Measurements from ENCODE around the gene AGAP1.
"Not testable (repeated sequence)": the region's sequence is repeated elsewhere in the genome, so short reads cannot be mapped to it uniquely, and the experiment has no call there.

The AGAP1 gene

DNA sequence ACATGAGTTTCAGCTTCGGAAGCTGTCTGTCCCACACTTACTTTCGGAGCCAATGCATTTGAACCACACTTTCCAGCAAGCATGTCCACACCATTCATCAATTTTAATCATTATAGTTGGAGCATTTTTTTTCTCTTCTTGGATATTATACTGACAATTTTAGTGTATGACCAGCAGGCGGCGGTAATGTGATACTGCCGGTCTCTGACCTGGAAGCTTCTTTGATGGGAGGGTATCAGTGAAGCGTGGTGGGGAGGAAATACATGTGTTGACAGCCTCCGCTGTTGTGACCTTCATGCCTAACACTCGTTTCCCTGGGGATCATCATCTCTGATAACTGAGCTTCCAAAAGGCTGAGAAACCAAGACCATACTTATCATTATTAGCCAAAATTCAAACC lies 442.6 kb downstream of the AGAP1 start:
- DNase-seq: no peak

DNA sequence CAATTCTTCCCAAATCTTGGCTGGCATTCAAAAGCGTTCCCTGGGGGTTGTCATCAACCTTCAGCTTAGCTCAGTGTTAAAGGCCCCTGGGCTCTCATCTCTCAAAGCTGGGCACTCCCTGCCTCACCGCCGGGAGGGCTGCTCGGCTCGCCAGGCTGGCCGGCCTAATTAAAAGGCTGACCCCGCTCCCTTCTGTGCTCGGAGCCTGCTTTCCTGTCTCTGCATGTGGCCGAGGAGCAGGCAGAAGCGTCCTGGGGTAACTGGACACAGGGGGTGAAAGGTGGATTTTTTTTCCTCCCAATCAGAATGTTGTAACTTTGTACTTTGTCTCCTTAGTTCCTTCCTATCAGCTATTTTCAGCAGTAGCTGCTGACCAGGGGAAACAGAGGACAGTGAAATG lies 443.2 kb downstream of the AGAP1 start:
- no peak for DNase-seq

DNA sequence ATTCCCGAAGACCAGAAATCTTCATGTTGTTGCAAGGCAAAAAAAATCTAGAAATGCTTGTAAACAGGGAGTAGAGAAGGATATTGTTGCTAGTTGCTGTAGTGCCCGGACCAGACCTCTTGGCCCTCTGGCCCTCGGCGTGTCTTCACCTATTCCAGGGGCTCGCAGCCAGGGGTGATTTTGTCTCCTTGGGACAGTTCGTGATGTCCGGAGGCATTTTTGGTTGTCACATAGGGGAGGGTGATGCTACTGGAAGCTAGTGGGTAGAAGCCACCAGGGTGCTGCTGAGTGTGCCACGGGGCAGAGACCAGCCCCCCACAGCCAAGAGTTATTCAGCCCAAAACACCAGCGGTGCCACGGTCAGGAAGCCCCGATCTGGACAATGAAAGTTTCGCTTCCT lies 443.7 kb downstream of the AGAP1 start:
- no peak for DNase-seq

DNA sequence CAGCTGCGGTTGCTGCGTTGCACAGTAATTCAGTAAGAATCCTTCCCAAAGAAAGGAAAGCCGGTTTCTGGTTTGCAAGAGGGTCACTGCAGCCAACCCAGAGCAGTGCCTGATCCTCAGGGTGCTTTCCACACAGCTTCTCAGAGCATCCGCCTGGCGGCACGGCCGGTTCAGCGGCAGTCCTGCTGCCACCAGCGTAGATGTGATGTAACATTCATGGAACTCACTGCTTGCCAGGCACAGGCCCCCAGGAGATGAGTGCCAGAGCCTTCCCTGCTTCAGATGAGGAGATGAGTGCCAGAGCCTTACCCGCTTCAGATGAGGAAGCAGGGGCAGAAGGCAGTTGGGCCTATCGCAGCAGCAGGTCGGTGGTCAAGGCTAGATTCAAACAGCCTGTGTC lies 444.1 kb downstream of the AGAP1 start:
- no peak for DNase-seq

DNA sequence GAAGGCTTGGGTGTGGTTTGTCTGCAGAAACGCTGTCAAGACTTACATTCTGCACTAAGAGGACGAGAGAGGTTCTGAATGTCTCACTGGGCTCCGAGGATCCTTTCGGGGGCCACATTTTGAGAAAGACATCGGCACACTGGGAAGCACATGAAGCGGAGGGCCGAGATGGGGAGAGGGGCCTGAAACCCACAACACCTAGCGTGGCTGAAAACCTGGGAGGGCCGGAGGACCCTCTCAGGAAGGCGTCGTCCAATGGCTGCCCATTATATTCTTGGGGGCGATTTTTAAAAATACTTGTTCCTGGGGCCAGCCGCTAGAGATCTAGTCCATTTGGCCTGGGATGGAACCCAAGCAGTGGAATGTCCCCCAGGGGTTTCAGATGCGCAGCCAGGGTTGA lies 444.8 kb downstream of the AGAP1 start:
- DNase-seq: no peak

DNA sequence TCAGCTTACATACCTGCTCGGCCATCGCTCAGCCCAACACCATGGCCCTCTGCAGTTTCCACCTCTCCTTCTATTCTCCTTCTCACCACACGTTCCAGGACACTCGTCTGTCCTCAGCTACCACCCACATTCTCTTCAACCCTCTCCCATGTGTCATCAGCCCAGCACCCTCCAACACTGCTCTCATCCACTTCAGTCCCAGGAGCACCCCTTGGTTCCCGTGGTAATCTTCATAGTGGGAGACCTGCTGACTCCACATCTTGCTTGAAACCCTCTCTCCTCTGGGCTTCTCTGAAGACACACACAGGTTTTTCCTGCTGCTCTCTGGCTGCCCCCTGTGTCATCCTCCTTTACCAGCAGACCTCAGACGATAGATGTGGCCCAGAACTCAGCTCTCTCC lies 445.6 kb downstream of the AGAP1 start:
- DNase-seq: no peak

DNA sequence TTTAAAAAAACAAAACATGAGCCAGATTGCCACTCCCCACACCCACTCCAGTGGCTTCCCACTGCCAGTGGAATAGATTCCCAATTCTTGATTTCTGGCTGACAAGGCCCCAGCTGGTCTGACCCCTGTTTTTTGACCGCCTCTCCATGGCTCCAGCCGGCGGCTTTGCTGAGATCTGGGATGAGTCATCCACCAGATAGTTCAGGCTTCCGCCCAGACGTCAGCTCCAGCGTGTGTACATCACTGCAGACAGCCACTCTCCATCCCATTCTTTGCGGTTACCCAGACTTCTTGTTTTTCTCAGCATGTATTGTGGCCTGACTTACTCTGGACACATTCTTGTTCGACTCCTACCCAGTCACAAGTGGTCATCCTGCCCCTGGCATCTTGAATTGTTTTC lies 446.5 kb downstream of the AGAP1 start:
- no peak for DNase-seq

DNA sequence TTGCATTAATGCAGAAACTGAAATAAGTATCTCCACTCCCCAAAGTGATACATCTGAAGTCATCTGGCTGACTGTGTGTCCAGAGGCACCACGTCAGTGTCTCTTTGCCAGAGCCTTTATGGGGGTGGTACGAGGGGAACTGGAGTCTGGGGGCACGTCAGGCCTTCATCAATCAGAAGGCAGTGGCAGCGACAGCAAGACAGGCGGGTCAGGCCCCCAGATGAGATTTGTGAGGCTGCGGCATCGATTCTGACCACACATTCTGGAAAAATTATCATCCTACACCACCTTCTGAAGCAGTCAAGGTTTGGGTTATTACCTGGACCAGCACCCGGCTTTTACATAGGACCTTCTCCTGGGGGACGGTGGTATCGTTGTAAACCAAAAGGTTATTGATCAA lies 450.7 kb downstream of the AGAP1 start:
- no peak for DNase-seq

DNA sequence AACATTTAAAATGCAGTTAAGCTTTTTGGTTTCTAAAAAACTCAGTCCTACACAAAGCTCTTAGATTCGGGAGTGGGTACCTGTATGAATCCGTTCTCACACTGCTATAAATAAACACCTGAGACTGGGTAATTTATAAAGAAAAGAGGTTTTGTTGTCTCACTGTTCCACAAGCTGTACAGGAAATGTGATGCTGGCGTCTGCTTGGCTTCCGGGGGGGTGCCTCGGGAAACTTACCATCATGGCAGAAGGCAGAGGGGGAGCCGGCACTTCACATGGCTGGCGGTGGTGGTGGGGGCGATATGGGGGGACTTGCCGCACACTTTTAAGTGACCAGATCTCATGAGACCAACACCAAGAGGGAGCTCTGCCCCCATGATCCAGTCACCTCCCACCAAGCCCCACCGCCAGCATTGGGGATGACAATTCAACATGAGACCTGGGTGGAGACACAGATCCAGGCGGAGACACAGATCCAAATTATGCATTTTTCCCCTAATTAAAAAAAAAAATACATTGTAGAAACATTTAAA lies 451.8 kb downstream of the AGAP1 start:
- peak; percentile 8 for DNase-seq

DNA sequence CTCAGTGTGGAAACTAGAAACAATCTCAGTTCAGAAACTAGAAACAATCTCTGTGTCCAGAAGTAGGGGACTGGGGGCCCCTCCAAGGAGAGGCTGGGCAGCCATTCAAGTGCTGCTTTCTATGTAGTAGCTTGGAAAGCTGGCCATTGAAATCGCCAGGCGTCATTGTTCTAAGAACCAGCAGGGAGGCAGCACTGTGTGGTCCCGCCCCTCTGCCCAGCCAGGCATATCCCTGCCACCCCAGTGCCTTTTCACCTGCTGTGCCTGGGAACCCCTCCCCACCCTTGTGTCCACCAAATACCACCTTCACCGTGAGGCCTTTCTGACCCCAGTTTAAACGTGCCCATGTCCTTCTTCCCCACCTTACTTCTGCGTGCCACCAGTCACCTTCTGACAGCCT lies 452.7 kb downstream of the AGAP1 start:
- no peak for DNase-seq

DNA sequence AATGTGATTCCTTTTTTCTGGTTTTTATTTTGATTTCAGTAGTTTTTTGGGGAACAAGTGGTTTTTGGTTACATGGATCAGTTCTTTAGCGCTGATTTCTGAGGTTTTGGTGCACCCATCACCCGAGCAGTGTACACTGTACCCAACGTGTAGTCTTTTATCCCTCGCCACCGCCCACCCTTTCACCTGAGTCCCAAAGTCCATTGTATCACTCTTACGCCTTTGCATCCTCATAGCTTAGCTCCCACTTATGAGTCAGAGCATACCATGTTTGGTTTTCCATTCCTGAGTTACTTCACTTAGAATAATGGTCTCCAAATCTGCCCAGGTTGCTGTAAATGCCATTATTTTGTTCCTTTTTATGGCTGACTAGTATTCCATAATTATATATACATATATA lies 453.2 kb downstream of the AGAP1 start:
- not testable (repeated sequence) for DNase-seq

DNA sequence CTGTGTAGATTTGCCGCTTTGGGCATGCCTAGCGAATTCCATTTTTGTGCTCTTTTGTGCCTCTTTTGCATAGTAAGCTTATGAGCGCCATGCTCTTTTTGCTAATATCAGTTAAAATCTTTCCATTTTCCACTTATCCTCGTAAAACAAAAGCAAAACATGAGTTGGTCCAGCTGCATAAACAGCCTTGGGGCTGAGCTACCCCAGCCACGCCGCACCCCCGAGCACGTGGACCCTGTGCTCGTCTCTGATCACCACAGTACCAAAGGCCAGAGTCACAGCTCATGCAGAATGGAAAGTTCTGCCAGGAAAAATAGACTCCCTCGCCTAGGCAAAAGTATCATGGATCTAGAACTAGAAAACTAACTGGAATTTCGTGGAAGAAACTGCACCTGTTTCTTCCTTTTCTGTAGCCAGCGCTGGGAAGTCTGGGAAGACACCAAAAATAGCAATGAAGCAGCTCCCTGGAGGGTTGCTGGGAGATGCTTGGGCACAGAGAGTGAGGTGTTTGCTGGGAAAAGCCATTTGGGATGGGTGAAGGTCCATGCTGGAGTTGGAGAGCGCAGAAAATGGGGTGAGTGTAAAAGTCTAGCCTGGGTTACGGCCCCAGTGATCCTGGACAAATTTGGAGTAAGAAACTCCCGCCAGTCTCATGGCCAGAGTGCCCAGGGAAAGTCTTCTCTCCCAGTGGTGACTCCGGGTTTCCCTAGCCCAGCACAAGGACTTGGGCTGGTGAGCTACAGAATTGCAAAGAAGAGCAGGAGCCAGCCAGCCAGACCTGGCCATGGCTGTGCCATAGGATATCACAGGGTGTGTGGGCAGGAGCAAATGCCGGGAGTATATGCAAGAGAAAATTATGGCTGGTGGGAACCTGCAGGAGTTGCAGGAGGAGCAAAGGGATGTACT lies 456.0 kb downstream of the AGAP1 start:
- no peak for DNase-seq

DNA sequence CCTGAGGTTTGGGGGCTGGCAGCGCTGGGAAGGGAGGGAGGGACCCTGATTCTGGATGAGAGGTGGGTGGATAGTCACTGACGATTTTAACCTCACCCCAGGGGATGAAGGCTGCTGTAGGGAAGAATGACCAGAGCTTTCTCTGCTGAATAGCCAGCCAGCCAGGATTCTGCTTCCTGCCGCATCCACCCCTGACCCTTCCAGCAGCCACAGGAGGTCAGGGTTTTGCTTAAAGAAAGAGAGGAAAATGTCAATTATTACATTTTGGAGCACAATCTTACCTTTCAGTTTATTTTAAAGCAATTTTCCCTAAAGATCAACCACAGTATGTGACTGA lies 456.6 kb downstream of the AGAP1 start:
- DNase-seq: no peak

DNA sequence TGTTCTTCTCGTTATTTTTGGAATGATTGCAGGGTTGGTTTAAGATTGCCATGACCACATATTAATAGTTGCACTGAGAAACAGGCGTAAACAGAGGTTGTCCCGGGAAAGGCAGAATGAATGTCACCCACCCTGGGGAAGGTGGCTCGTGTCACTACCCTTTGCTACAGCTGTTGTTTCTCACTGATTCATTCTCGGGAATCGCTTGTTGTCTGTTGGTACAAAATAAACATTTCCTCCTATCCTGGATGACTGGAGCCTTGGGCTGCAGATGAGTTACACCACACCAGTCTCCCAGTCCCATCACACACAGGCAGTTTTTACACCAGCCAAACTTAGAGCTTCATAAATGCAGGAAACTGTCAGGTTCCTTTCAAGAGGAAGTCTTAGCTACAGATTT lies 457.6 kb downstream of the AGAP1 start:
- no peak for DNase-seq

DNA sequence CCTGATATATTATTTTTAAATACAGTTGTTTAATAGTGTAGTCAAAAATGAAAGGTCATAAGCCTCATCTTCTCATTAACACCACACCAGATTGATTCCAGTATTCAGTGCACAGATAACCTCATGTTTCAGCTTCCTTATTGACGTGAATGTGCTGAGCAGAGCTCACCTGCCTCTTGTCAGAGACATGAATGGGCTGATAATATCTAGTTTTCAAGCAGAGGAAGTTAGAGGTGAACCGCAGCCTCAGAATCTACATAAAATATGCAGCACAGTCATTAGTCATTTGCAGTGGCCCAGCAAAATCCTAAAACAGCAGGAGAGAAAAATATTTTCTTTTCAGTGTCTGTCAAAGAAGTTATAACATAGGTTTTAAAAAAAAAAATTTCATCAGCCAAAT lies 458.1 kb downstream of the AGAP1 start:
- DNase-seq: no peak

DNA sequence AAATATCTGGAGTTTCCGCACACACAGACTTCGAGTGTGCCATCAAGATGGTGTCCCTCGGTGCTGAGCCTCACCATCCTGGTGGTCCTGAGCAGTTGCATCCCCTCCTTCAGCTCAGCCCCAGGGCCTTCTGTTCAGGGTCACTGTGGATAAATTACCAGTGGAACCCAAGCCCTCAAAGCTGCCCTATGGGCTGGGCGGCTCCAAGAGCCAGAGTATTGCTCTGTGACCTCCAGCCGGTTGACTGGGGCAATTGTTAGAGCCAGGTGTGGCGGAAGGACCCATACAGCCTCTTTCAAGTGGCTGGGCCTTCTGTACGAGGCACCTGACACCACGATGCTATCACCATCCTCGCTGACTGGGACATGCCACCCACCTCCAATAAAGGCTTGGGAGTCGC lies 458.9 kb downstream of the AGAP1 start:
- no peak for DNase-seq

DNA sequence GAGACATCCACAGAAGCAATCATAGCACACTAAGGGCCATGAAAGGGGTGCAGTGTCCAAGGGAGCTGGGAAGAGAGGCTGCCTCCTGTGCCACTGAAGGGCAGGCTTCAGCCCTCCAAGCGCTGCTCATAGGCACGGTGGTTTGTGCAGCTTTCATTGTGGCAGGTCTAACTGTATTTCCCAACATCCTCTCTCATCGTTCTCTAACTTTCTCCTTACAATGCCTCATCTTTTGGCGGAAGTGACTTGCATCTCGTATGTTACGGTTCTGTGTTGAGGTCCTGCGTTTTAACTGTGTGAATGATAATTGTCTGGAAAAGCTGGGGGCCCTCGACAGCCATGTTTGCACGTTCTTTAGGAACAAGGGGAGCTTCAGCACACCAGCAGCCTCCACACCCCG lies 460.4 kb downstream of the AGAP1 start:
- DNase-seq: no peak

DNA sequence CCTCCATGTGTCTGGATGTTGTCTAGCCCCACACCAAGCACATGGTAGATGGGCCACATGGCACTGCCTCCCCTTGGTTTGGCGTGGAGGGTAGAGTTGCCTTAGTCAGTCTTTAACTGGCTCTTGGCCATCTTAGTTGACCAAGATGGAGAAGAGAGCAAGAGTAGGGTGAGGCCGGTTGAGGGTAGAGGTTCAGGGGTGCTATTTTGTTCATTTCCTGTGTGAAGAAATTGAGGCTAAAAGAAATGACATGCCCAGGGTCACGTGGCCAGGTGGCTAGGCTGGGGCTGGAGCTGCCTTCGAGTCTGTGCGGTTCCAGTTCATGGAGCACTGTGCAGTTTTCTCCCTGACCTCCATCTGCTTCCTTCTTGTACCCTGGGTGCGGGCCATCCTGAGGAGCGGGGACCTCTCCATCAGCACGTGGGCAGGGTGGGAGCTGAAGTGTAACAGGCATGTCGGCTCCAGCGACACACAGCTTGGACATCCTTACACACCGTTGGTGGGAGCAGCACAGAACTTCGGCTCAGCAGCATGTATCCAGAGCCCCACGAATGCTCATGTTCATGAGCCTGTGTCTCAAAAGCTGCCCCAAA lies 461.1 kb downstream of the AGAP1 start:
- DNase-seq: no peak

DNA sequence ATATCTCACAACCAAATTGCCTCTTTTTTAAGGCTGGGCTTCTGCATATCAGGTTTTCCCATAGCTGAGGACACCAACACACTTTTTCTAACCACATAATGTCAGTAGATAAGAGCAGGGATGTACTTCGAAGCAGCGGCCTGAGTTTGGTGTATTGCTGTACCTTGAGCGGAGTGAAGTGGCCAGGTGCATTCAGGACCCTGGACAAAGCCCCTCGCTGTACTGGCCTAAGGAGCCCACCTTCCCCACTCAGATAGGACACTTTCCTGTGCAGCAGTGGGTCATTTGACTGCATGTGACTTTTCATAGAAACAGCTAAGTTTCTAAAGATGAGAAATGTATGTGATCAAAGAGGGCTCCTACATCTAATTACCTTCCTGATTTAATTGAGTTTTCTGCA lies 461.8 kb downstream of the AGAP1 start:
- no peak for DNase-seq

DNA sequence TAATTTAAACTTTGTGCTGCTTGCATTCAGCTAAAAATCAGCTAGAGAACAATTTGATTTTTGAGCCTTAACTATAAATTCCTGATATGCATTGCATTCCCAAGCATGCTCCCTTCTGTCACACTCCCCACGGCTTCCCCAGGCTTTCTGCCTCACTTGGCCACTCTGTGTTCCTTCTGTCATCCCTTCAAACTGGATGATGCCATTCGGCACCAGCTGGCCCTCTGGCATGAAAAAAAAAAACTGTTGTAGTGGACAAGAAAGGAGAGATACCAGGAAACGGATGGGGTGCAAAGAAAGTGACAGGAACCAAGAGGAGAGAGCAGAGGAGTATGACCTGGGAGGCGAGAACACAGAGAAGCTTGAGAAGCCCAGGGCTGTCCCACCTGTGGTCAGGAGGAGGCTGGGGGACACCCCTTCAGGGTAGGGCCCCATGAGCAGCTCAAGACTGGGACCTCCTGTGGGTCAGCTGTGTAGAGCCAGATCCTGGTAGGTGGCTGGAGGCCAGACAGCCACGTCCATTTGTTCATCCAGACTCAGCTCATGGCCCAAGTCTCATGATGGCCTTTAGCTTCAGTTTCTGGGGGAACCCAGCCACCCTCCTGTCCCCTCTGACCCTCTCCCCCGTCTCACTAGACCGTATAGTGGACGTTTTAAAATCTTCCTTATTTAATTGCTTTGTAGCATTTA lies 462.6 kb downstream of the AGAP1 start:
- DNase-seq: no peak

DNA sequence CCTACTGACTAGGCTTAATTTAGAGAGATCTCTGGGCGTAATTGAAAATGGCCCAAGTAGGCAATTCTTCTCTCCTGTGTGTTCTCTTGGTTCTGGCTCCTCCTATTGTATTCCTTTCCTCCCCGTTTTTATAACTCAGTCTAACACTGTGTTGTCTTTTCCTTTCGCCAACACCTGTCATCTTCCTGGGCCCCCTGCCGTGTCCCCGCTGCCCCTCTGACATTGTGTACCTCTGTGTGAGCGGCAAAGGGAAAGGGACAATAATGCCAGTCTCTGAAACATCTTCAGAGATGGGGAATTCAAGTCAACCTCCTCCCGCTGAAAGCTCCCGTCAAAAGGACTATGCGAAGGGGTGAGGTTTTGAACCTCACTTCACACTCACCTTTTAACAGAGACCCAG lies 463.4 kb downstream of the AGAP1 start:
- no peak for DNase-seq

DNA sequence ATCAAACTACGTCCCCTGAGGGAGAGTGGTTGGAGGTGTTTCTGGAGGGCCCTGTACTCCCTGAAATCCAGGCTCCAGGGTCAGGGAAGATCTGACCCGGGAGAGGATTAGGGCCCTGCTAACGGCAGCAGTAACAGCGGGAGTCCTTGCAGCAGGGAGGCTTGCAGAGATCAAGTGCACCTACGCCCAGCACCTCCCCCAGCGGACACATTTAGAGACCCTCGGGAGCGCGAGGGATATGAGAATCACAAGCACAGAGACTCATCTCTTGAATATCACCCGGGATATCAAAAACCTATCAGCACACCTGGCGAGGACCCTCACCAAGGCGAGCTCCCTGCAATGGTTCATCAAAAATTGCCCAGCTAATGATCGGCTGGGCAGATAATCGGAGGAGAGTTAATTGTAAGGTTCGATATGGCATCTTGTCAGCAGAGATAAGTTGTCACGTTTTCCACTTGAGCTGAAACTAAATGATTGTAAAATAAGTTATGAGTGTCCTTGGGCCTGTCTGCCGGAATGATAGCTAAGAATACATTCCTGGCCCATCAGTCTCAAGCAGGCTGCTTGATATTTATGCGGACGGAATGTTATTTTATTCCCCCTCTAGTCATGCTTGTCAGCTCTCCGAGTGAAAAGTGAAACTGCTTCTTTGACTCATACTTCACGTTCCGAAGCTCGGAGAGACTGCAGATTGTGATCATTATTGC lies 464.5 kb downstream of the AGAP1 start:
- DNase-seq: no peak

DNA sequence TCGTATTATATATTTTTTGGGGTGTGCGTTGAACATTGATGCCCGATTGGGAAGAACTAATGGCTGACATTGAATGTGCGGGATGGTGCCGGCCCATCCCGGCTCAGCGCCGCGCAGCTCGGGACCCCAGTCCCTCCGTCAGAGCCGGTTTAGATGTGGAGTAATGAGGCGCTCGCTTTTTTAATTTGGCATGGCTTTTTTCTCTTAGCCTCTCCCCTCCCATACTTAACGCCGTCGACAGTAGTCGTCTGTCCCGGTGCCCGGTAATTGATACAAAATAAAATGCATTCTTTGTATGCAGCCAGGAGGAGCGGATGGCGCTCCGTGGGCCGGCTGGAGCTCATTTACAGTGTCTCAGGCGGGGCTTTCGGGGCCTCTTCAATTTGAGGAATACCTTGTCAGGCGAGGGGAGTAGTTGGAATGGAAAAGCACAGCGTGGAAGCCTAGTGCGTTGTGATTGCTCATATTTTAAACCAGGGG lies 465.1 kb downstream of the AGAP1 start:
- DNase-seq: no peak
